Measurements from ENCODE around the gene EHMT2. TPM values are rescaled to one million over a fixed set of nuclear protein-coding genes. Genes with fewer than 3 reads are reported as not detected.
"Not testable (repeated sequence)": the region's sequence is repeated elsewhere in the genome, so short reads cannot be mapped to it uniquely, and the experiment has no call there.

Gene EHMT2
- 10 to 100 TPM; 33.0 to 37.3 TPM for total RNA-seq

DNA sequence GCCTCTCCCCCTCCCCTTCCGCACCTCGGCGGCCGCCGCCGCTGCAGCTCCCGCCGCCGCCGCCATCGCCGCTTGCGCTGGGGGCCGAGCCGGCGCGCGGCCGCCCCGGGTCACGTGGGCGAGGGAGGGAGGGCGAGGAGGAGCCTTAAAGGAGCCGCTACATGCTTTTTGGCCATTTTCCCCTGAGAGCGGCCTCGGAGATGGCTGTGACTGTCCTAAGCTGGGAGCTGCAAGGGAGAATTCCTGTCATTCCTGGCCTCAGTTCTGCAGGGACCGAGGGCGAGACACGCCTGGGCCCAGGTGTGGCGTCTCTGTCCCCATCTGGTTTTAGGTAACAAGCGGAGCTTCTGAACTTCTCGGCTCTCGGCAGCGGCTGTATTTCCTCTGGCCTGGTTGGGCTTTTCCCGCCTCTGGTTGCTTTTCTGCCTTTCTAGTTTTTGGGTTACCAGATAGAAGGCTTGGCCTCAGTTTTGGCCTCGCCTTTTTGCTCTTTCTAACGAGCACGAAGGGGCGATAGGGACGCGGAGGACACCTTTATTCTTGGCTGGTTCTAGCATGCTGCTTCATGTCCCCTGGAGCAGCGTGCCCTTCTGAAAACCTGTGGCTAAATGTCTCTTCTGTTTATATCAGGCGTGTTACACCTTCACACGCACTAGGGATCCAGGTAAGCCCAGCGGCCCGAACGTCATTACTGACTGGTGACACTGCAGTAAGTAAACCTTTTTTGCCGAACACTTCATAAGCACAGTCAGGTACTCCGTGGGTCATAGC, at the start of gene EHMT2:
EHMT2 (minus strand) TSS at position 87 of the 771 bp plus-strand sequence; CDS start at position 66, 21 bp downstream.
- Mint-ChIP-seq H3K4me1 (ENCODE audit: low read depth) (peaks cover 31% of the 10 kb centered on the region), H3K4me3 (peak within 1 kb of the TSS; percentile 84), H3K36me3 (ENCODE audit: low read depth) (peaks cover 3% of the 10 kb centered on the region), H3K9me3 (no peaks in the 10 kb centered on the region), H3K27ac (peak within 1 kb of the TSS; percentile 89), H3K27me3 (ENCODE audit: low read depth) (no peaks in the 10 kb centered on the region)
- CTCF ChIA-PET = interaction anchor here (0.6 to 1.7 kb wide), 9 partner anchors 8 to 299 kb away, joined by 3 to 5 read pairs (median 3); partner anchors contain the start of genes NELFE and SKIC2
- intact Hi-C loops (cut with micrococcal nuclease) = loop anchor here (1.0 to 5.0 kb wide), 7 partner anchors 35 to 279 kb away; partner anchors contain the start of genes AGPAT1, ATF6B, CLIC1 and NEU1
- peak; percentile 87 for DNase-seq

DNA sequence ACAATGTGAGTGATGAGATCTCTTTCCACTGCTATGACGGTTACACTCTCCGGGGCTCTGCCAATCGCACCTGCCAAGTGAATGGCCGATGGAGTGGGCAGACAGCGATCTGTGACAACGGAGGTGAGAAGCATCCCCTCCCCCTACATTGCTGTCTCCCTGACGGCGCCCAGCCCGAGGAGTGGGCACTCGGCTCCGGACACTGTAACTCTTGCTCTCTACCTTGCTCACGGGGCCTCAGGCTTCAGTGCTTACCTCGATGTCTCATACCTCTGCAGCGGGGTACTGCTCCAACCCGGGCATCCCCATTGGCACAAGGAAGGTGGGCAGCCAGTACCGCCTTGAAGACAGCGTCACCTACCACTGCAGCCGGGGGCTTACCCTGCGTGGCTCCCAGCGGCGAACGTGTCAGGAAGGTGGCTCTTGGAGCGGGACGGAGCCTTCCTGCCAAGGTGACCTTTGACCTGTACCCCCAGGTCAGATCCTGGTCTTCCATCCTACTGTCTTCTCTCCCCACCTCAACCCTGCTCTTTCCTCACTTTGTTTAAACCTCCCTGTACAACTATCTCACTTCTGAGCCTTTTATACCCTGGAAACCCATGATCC, 49.7 kb upstream of the EHMT2 start:
- DNase-seq = no peak
- H3K27ac Mint-ChIP-seq = no peak overlapping the region
- H3K9me3 Mint-ChIP-seq = no peaks in the 10 kb centered on the region
- no peak overlapping the region for H3K4me3 Mint-ChIP-seq
- H3K27me3 Mint-ChIP-seq (ENCODE audit: low read depth) = peaks cover 2% of the 10 kb centered on the region
- no peaks in the 10 kb centered on the region for H3K36me3 Mint-ChIP-seq (ENCODE audit: low read depth)
- H3K4me1 Mint-ChIP-seq (ENCODE audit: low read depth) = peaks cover 7% of the 10 kb centered on the region
- intact Hi-C loops (cut with micrococcal nuclease) = no loop called here
- CTCF ChIA-PET = no interaction called here

DNA sequence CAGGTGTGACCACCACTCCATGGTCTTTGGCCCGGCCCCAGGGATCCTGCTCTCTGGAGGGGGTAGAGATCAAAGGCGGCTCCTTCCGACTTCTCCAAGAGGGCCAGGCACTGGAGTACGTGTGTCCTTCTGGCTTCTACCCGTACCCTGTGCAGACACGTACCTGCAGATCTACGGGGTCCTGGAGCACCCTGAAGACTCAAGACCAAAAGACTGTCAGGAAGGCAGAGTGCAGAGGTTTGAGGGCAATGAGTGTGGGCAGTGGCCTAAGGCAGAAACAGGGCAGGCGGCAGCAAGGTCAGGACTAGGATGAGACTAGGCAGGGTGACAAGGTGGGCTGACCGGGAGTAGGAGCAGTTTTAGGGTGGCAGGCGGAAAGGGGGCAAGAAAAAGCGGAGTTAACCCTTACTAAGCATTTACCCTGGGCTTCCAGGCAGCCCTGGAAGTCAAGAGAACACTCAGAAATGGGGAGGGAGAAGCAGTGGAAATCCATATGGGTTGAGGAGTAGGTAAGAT, 48.9 kb upstream of the EHMT2 start:
- CTCF ChIA-PET = no interaction called here
- Mint-ChIP-seq H3K36me3 (ENCODE audit: low read depth) (no peaks in the 10 kb centered on the region), H3K4me3 (no peak overlapping the region), H3K9me3 (no peaks in the 10 kb centered on the region), H3K27ac (no peak overlapping the region), H3K27me3 (ENCODE audit: low read depth) (peaks cover 2% of the 10 kb centered on the region), H3K4me1 (ENCODE audit: low read depth) (peaks cover 7% of the 10 kb centered on the region)
- DNase-seq = no peak
- intact Hi-C loops (cut with micrococcal nuclease) = no loop called here

DNA sequence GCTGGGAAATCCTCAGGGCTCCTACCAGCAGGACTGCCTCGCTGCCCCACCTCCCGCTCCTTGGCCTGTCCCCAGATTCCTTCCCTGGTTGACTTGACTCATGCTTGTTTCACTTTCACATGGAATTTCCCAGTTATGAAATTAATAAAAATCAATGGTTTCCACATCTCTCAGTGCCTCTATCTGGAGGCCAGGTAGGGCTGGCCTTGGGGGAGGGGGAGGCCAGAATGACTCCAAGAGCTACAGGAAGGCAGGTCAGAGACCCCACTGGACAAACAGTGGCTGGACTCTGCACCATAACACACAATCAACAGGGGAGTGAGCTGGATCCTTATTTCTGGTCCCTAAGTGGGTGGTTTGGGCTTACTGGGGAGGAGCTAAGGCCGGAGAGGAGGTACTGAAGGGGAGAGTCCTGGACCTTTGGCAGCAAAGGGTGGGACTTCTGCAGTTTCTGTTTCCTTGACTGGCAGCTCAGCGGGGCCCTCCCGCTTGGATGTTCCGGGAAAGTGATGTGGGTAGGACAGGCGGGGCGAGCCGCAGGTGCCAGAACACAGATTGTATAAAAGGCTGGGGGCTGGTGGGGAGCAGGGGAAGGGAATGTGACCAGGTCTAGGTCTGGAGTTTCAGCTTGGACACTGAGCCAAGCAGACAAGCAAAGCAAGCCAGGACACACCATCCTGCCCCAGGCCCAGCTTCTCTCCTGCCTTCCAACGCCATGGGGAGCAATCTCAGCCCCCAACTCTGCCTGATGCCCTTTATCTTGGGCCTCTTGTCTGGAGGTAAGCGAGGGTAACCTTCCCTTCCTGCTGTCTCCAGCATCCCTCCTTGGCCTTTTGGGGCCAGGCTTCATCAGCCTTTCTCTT, 48.2 kb upstream of the EHMT2 start, which contains the start of gene CFB:
CFB (plus strand) TSS at position 589 of the 863 bp plus-strand sequence; CDS start at position 716, 127 bp downstream.
- intact Hi-C loops (cut with micrococcal nuclease) = no loop called here
- no peaks in the 10 kb centered on the region for H3K9me3 Mint-ChIP-seq
- peak; percentile 36 for DNase-seq
- H3K36me3 Mint-ChIP-seq (ENCODE audit: low read depth) = no peaks in the 10 kb centered on the region
- H3K27me3 Mint-ChIP-seq (ENCODE audit: low read depth) = peaks cover 2% of the 10 kb centered on the region
- H3K4me1 Mint-ChIP-seq (ENCODE audit: low read depth) = peaks cover 7% of the 10 kb centered on the region
- H3K4me3 Mint-ChIP-seq = no peak within 1 kb of the TSS
- no peak within 1 kb of the TSS for H3K27ac Mint-ChIP-seq
- CTCF ChIA-PET = no interaction called here

DNA sequence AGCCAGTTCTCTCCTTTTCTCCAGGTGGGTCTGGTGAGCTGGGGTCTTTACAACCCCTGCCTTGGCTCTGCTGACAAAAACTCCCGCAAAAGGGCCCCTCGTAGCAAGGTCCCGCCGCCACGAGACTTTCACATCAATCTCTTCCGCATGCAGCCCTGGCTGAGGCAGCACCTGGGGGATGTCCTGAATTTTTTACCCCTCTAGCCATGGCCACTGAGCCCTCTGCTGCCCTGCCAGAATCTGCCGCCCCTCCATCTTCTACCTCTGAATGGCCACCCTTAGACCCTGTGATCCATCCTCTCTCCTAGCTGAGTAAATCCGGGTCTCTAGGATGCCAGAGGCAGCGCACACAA, 47.6 kb upstream of the EHMT2 start:
- H3K36me3 Mint-ChIP-seq (ENCODE audit: low read depth) = no peaks in the 10 kb centered on the region
- no peak overlapping the region for H3K27ac Mint-ChIP-seq
- DNase-seq = no peak
- H3K9me3 Mint-ChIP-seq = no peaks in the 10 kb centered on the region
- intact Hi-C loops (cut with micrococcal nuclease) = no loop called here
- H3K27me3 Mint-ChIP-seq (ENCODE audit: low read depth) = peaks cover 2% of the 10 kb centered on the region
- no peak overlapping the region for H3K4me3 Mint-ChIP-seq
- CTCF ChIA-PET = no interaction called here
- peaks cover 7% of the 10 kb centered on the region for H3K4me1 Mint-ChIP-seq (ENCODE audit: low read depth)

DNA sequence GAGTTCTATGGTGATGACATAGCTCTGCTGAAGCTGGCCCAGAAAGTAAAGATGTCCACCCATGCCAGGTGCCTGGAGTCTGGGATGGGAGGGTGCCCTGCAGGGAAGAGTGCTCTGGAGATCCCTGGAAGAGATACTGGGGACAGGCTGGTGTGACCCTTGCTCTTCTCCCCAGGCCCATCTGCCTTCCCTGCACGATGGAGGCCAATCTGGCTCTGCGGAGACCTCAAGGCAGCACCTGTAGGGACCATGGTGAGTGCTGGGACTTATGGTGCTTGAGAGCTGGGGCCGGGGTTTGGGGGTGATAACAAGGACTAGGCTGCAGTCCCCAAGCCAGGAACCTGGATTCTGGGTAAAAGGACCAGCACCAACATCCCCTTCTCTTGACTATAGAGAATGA, 46.2 kb upstream of the EHMT2 start:
- H3K27me3 Mint-ChIP-seq (ENCODE audit: low read depth) = peaks cover 2% of the 10 kb centered on the region
- H3K4me3 Mint-ChIP-seq = no peak overlapping the region
- H3K27ac Mint-ChIP-seq = no peak overlapping the region
- CTCF ChIA-PET = interaction anchor here (2.8 kb wide), 1 partner anchor 8 kb away, joined by 14 read pairs; no protein-coding TSS in a partner anchor
- peaks cover 7% of the 10 kb centered on the region for H3K4me1 Mint-ChIP-seq (ENCODE audit: low read depth)
- H3K9me3 Mint-ChIP-seq = no peaks in the 10 kb centered on the region
- DNase-seq = no peak
- intact Hi-C loops (cut with micrococcal nuclease) = no loop called here
- no peaks in the 10 kb centered on the region for H3K36me3 Mint-ChIP-seq (ENCODE audit: low read depth)

DNA sequence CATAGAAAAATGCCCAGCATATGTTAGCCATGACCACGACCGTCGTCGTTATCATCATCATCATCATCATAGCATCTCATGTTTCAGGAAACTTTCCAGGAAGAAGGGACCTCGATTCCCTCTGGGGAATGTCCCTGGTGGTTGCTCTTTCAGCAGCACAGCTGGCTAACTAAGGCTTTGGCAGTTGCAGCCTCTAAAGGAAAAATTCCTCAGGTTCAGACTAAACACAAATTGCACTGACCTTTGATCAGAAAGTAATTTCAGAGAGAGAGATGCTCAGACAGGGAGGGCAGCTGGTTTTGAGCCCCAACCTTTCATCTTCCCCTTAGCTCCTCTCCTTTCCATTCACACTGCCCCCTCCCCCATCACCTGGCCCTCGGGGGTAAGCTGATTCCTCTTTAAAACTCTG, 42.8 kb upstream of the EHMT2 start:
- DNase-seq = no peak
- H3K9me3 Mint-ChIP-seq = no peaks in the 10 kb centered on the region
- no peak overlapping the region for H3K4me3 Mint-ChIP-seq
- peaks cover 1% of the 10 kb centered on the region for H3K27me3 Mint-ChIP-seq (ENCODE audit: low read depth)
- H3K36me3 Mint-ChIP-seq (ENCODE audit: low read depth) = no peaks in the 10 kb centered on the region
- H3K27ac Mint-ChIP-seq = no peak overlapping the region
- CTCF ChIA-PET = interaction anchor here (0.6 to 2.9 kb wide), 3 partner anchors 12 to 297 kb away, joined by 3 to 16 read pairs (median 3); no protein-coding TSS in a partner anchor
- intact Hi-C loops (cut with micrococcal nuclease) = no loop called here
- peaks cover under 1% of the 10 kb centered on the region for H3K4me1 Mint-ChIP-seq (ENCODE audit: low read depth)

DNA sequence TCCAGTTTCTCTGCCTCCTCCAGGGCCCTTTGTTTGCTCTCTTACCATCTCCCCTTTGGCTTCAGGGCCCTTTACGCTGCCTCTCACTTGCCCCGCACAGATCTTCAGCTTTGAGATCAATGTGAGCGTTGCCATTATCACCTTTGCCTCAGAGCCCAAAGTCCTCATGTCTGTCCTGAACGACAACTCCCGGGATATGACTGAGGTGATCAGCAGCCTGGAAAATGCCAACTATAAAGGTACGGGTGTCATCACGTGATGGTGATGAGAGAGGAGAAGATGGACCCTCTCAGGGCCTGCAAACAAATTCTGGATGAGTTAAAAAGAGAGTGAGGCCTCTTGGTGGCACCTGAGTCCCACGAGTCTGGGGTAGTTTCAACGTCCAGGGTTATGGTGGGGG, 38.3 kb upstream of the EHMT2 start:
- CTCF ChIA-PET = interaction anchor here (0.6 to 2.7 kb wide), 2 partner anchors 17 to 247 kb away, joined by 4 to 8 read pairs; no protein-coding TSS in a partner anchor

GRCh38 chr6:31935021-31935420, 37.5 kb upstream of the EHMT2 start:
- CTCF ChIA-PET = interaction anchor here (2.7 kb wide), 1 partner anchor 18 kb away, joined by 8 read pairs; no protein-coding TSS in a partner anchor

More for the DNA sequence above, 38.3 kb upstream of the EHMT2 start:
- no peaks in the 10 kb centered on the region for H3K36me3 Mint-ChIP-seq (ENCODE audit: low read depth)
- intact Hi-C loops (cut with micrococcal nuclease) = no loop called here
- no peaks in the 10 kb centered on the region for H3K9me3 Mint-ChIP-seq
- no peaks in the 10 kb centered on the region for H3K27me3 Mint-ChIP-seq (ENCODE audit: low read depth)
- H3K4me1 Mint-ChIP-seq (ENCODE audit: low read depth) = no peaks in the 10 kb centered on the region
- no peak for DNase-seq
- no peak overlapping the region for H3K27ac Mint-ChIP-seq
- no peak overlapping the region for H3K4me3 Mint-ChIP-seq

GRCh38 chr6:31933537-31933936, 36.0 kb upstream of the EHMT2 start:
- Mint-ChIP-seq H3K4me3 (no peak overlapping the region), H3K27ac (no peak overlapping the region), H3K9me3 (no peaks in the 10 kb centered on the region), H3K27me3 (ENCODE audit: low read depth) (no peaks in the 10 kb centered on the region), H3K4me1 (ENCODE audit: low read depth) (no peaks in the 10 kb centered on the region), H3K36me3 (ENCODE audit: low read depth) (no peaks in the 10 kb centered on the region)
- no peak for DNase-seq
- CTCF ChIA-PET = no interaction called here
- intact Hi-C loops (cut with micrococcal nuclease) = no loop called here

More at GRCh38 chr6:31935021-31935420, 37.5 kb upstream of the EHMT2 start:
- H3K4me1 Mint-ChIP-seq (ENCODE audit: low read depth) = no peaks in the 10 kb centered on the region
- no peaks in the 10 kb centered on the region for H3K9me3 Mint-ChIP-seq
- H3K36me3 Mint-ChIP-seq (ENCODE audit: low read depth) = no peaks in the 10 kb centered on the region
- no peaks in the 10 kb centered on the region for H3K27me3 Mint-ChIP-seq (ENCODE audit: low read depth)
- intact Hi-C loops (cut with micrococcal nuclease) = no loop called here
- no peak for DNase-seq
- no peak overlapping the region for H3K4me3 Mint-ChIP-seq
- no peak overlapping the region for H3K27ac Mint-ChIP-seq

GRCh38 chr6:31932137-31932536, 34.6 kb upstream of the EHMT2 start:
- H3K9me3 Mint-ChIP-seq; H3K4me3 Mint-ChIP-seq; intact Hi-C loops (cut with micrococcal nuclease); H3K36me3 Mint-ChIP-seq (ENCODE audit: low read depth); H3K27ac Mint-ChIP-seq; DNase-seq; CTCF ChIA-PET; H3K27me3 Mint-ChIP-seq (ENCODE audit: low read depth); H3K4me1 Mint-ChIP-seq (ENCODE audit: low read depth): not testable (repeated sequence)

DNA sequence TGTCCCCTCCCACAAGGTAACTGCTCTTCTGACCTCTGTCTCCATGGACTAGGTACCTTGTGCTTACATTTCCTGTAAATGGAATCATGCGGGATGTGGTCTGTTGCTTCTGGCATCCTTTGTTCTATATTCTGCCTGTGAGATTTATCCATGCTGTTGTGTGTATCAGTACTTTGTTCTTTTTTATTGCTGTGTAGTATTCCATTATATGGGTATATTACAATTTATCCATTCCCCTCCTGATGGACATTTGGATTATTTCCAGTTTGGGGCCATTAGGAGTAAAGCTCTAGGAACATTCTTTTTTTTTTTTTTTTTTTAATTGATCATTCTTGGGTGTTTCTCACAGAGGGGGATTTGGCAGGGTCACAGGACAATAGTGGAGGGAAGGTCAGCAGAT, 33.5 kb upstream of the EHMT2 start:
- H3K36me3 Mint-ChIP-seq (ENCODE audit: low read depth) = no peaks in the 10 kb centered on the region
- intact Hi-C loops (cut with micrococcal nuclease) = no loop called here
- H3K27me3 Mint-ChIP-seq (ENCODE audit: low read depth) = no peaks in the 10 kb centered on the region
- no peaks in the 10 kb centered on the region for H3K9me3 Mint-ChIP-seq
- CTCF ChIA-PET = interaction anchor here (0.5 kb wide), 1 partner anchor 37 kb away, joined by 3 read pairs; no protein-coding TSS in a partner anchor
- no peak for DNase-seq
- no peak overlapping the region for H3K4me3 Mint-ChIP-seq
- no peaks in the 10 kb centered on the region for H3K4me1 Mint-ChIP-seq (ENCODE audit: low read depth)
- no peak overlapping the region for H3K27ac Mint-ChIP-seq
